Thyroid gland (tissue), 4 donors: ENCODE results near the gene GNG12.

ENCODE experiments used
- CTCF ChIP-seq, 6 experiments: fragments of 200-600 bp in 3 of 6; fragments of 450-650 bp in 3 of 6; sonication (generic) in 3 of 6; IDR thresholded peaks; one replicate each; pipeline ENCODE4 v1.5.1; 2016 to 2019; ENCODE audit warnings: antibody characterized with exemption in 6 of 6, mild to moderate bottlenecking in 2 of 6, inconsistent platforms in 1 of 6, moderate library complexity in 1 of 6
- POLR2A ChIP-seq, 2 donors: fragments of 450-650 bp; IDR thresholded peaks; one replicate each; pipeline ENCODE4 v1.6.1; 2017; ENCODE audit warnings: antibody characterized with exemption in 2 of 2, mild to moderate bottlenecking in 2 of 2, moderate library complexity in 1 of 2

DNA sequence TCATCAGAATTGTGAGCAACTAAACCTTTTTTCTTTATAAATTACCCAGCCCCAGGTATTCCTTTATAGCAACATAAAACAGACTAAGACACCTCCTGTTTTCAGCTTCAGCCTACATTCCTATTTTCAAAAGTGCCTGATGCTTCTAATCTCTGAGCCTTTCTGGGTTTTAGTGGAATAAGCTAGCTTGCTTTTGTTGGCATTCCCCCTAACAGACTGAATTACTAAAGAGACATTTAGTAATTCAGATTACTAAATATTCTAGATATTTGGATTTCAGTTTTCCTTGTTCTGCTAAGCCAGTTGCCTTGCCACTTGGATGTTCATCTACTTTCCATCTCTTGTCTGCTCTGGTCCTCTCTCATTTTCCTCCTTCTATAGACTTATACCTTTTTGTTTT is 10.5 kb upstream of the GNG12 start:
- TF ChIP-seq CTCF (IDR thresholded peaks at IDR 0.05) (no peak), POLR2A (IDR thresholded peaks at IDR 0.05) (no peak)
